A549 (cell line): Measurements from ENCODE around the gene ZNF79. TPM values are rescaled to one million over a fixed set of nuclear protein-coding genes. Genes with fewer than 3 reads are reported as not detected.

ENCODE experiments used
- ATAC-seq, 2 experiments: fragments of 200-7000 bp in 1 of 2; fragments of >200 bp in 1 of 2; cut with Nextera tagmentation in 1 of 2; cut with Tn5 transposase in 1 of 2; 3 replicates each; pipeline versions ENCODE4 v1.8.0 to v1.9.1; 2018 to 2020; ENCODE audit warnings: mild to moderate bottlenecking in 1 of 2, moderate library complexity in 1 of 2
- CTCF ChIA-PET: fragments of 300-600 bp; sonication (Branson Sonifier 250); formaldehyde crosslinking; extraction: SDS; loops from one replicate; lab custom pipeline; 2021; ENCODE audit warnings: antibody characterized with exemption, inconsistent platforms; lab: Yijun Ruan, JAX
- POLR2A ChIA-PET: fragments of 350-600 bp; formaldehyde crosslinking; extraction: SDS; loops from one replicate; lab custom pipeline; 2021; ENCODE audit warnings: antibody characterized with exemption, inconsistent platforms; lab: Yijun Ruan, JAX
- DNase-seq, 2 experiments: peaks; one replicate each; pipeline versions ENCODE4 v3.0.0 to v3.0.0-alpha.2; 2011 to 2016; ENCODE audit warnings: low read depth in 1 of 2, low spot score in 1 of 2
- FAIRE-seq: peaks from 2 replicates; lab custom pipeline; 2011; peaks lifted over from hg19 to GRCh38; lab: Jason Lieb, UNC
- H3K27ac ChIP-seq, 2 experiments: fragments of >200 bp; sonication (Bioruptor Twin); formaldehyde crosslinking; 3 replicates each; pipeline ENCODE4 v1.5.1; 2016 to 2017
- H3K4me1 ChIP-seq: fragments of >200 bp; sonication (Bioruptor Twin); formaldehyde crosslinking; 3 replicates; pipeline ENCODE4 v1.6.1; 2016
- H3K4me2 ChIP-seq: fragments of >200 bp; sonication (Bioruptor Twin); formaldehyde crosslinking; 3 replicates; pipeline ENCODE4 v1.6.1; 2016
- H3K4me3 ChIP-seq: fragments of >200 bp; sonication (Bioruptor Twin); formaldehyde crosslinking; 3 replicates; pipeline ENCODE4 v1.5.1; 2016
- H3K9me3 ChIP-seq: fragments of >200 bp; sonication (Bioruptor Twin); formaldehyde crosslinking; 3 replicates; pipeline ENCODE4 v1.6.1; 2016
- ATOH8 ChIP-seq: fragments of 250-450 bp; sonication (Bioruptor Pico); IDR thresholded peaks from 2 replicates; pipeline ENCODE4 v1.5.0; 2020; ENCODE audit warnings: low read depth, mild to moderate bottlenecking, moderate library complexity
- CBX2 ChIP-seq: fragments of 200-600 bp; sonication (generic); IDR thresholded peaks from 2 replicates; pipeline ENCODE4 v1.6.1; 2016; ENCODE audit warnings: low read depth, mild to moderate bottlenecking, borderline replicate concordance
- CHD2 ChIP-seq: fragments of 150-350 bp; IDR thresholded peaks from 2 replicates; pipeline ENCODE4 v1.6.1; 2014; ENCODE audit warnings: low read length; ENCODE audit not compliant: partially characterized antibody
- CHD4 ChIP-seq: fragments of 200-600 bp; sonication (generic); IDR thresholded peaks from 2 replicates; pipeline ENCODE4 v1.6.1; 2016; ENCODE audit warnings: antibody characterized with exemption, mild to moderate bottlenecking, borderline replicate concordance
- EHMT2 ChIP-seq: fragments of 200-600 bp; sonication (generic); IDR thresholded peaks from 2 replicates; pipeline ENCODE4 v1.6.1; 2016; ENCODE audit warnings: antibody characterized with exemption, low read depth, mild to moderate bottlenecking, moderate library complexity
- ESRRA ChIP-seq: fragments of 150-350 bp; IDR thresholded peaks from 2 replicates; pipeline ENCODE4 v1.6.1; 2014; ENCODE audit warnings: mild to moderate bottlenecking, low read length, borderline replicate concordance
- GATA3 ChIP-seq: IDR thresholded peaks from 2 replicates; pipeline ENCODE4 v1.6.1; 2012; ENCODE audit warnings: borderline replicate concordance
- HDAC2 ChIP-seq: fragments of 200-600 bp; sonication (generic); IDR thresholded peaks from 2 replicates; pipeline ENCODE4 v1.6.1; 2016
- HEYL ChIP-seq: fragments of 250-450 bp; sonication (Bioruptor Pico); IDR thresholded peaks from 2 replicates; pipeline ENCODE4 v1.8.0; 2021; ENCODE audit warnings: mild to moderate bottlenecking, moderate library complexity
- HOXB5 ChIP-seq: fragments of 250-450 bp; sonication (Bioruptor Pico); IDR thresholded peaks from 2 replicates; pipeline ENCODE4 v1.5.0; 2020; ENCODE audit warnings: mild to moderate bottlenecking, moderate library complexity
- KDM5A ChIP-seq: fragments of 200-600 bp; sonication (generic); IDR thresholded peaks from 2 replicates; pipeline ENCODE4 v1.6.1; 2016; ENCODE audit warnings: antibody characterized with exemption, mild to moderate bottlenecking
- MAFK ChIP-seq: fragments of 450-650 bp; IDR thresholded peaks from 2 replicates; pipeline ENCODE4 v1.6.1; 2014; ENCODE audit not compliant: partially characterized antibody
- NFE2L2 ChIP-seq: fragments of 150-350 bp; conservative IDR thresholded peaks from 2 replicates; pipeline ENCODE4 v1.6.1; 2014; ENCODE audit warnings: low read length
- NR3C1 ChIP-seq: fragments of >200 bp; sonication (Bioruptor Twin); formaldehyde crosslinking; IDR thresholded peaks from 3 replicates; pipeline ENCODE4 v1.6.1; 2017
- PHF8 ChIP-seq: fragments of 200-600 bp; sonication (generic); IDR thresholded peaks from 2 replicates; pipeline ENCODE4 v1.6.1; 2016; ENCODE audit warnings: low read depth, mild to moderate bottlenecking, antibody characterized with exemption, moderate library complexity, borderline replicate concordance
- POLR2A ChIP-seq: IDR thresholded peaks from 2 replicates; pipeline ENCODE4 v1.6.1; 2012; ENCODE audit warnings: mild to moderate bottlenecking, low read length
- RAD21 ChIP-seq, 2 experiments: fragments of >200 bp in 1 of 2; sonication (Bioruptor Twin) in 1 of 2; formaldehyde crosslinking in 1 of 2; IDR thresholded peaks in 1 of 2; conservative IDR thresholded peaks in 1 of 2; 2 replicates in 1 of 2; 3 replicates in 1 of 2; pipeline ENCODE4 v1.6.1; 2012 to 2018; ENCODE audit warnings: inconsistent platforms in 1 of 2
- RARB ChIP-seq: fragments of 250-450 bp; sonication (Bioruptor Pico); IDR thresholded peaks from 2 replicates; pipeline ENCODE4 v1.8.0; 2021; ENCODE audit warnings: mild to moderate bottlenecking, moderate library complexity
- RNF2 ChIP-seq: fragments of 200-600 bp; sonication (generic); IDR thresholded peaks from 2 replicates; pipeline ENCODE4 v1.6.1; 2016; ENCODE audit warnings: low read depth, mild to moderate bottlenecking, antibody characterized with exemption, moderate library complexity, borderline replicate concordance
- TP53 ChIP-seq: fragments of 250-450 bp; sonication (Bioruptor Pico); IDR thresholded peaks from 2 replicates; pipeline ENCODE4 v1.5.0; 2021; ENCODE audit warnings: mild to moderate bottlenecking, moderate library complexity
- USF2 ChIP-seq: fragments of 450-650 bp; IDR thresholded peaks from 2 replicates; pipeline ENCODE4 v1.6.1; 2014; ENCODE audit warnings: antibody characterized with exemption
- ZC3H11A ChIP-seq: fragments of 450-650 bp; IDR thresholded peaks from 2 replicates; pipeline ENCODE4 v1.6.1; 2014; ENCODE audit warnings: antibody characterized with exemption, mild to moderate bottlenecking
- ZFP36 ChIP-seq: fragments of 450-650 bp; IDR thresholded peaks from 2 replicates; pipeline ENCODE4 v1.6.1; 2014; ENCODE audit warnings: borderline replicate concordance; ENCODE audit not compliant: partially characterized antibody
- ZNF302 ChIP-seq: fragments of 250-450 bp; sonication (Bioruptor Pico); IDR thresholded peaks from 2 replicates; pipeline ENCODE4 v1.9.0; 2021; ENCODE audit warnings: inconsistent platforms, mild to moderate bottlenecking, moderate library complexity
- WGBS: methylation state at CpG from one replicate; pipeline ENCODE4 v1.1.6; 2017; ENCODE audit errors: missing lambda C conversion rate; 5-methylcytosine and 5-hydroxymethylcytosine counted together
- polyA plus RNA-seq, 4 experiments: library from polyadenylated mRNA; depleted of rRNA in 3 of 4; stranded (reverse); fragments of >200 nt; fragmentation: RNase III in 1 of 4; extraction: RNeasy Plus Mini Kit Qiagen cat#74134 plus additional on column Dnase treatment in 1 of 4; gene quantifications; 2 replicates in 3 of 4; 3 replicates in 1 of 4; pipeline ENCODE4 v1.2.3, GENCODE V29; 2011 to 2017
- TF ChIP-seq, protein P1 (sequence below): fragments of 250-450 bp; sonication (Bioruptor Pico); IDR thresholded peaks from 2 replicates; pipeline ENCODE4 v1.5.0; 2021; ENCODE audit warnings: mild to moderate bottlenecking, moderate library complexity, borderline replicate concordance
- TF ChIP-seq, protein P2 (sequence below): fragments of 200-600 bp; sonication (generic); IDR thresholded peaks from 2 replicates; pipeline ENCODE4 v1.6.1; 2016; ENCODE audit warnings: antibody characterized with exemption, mild to moderate bottlenecking, moderate library complexity
- TF ChIP-seq, protein P3 (sequence below): fragments of >200 bp; sonication (Bioruptor Twin); formaldehyde crosslinking; IDR thresholded peaks from 2 replicates; pipeline ENCODE4 v1.6.1; 2016
- TF ChIP-seq, protein P4 (sequence below): fragments of 150-350 bp; IDR thresholded peaks from 2 replicates; pipeline ENCODE4 v1.6.1; 2014; ENCODE audit warnings: low read depth, mild to moderate bottlenecking, low read length

The ZNF79 gene
- polyA plus RNA-seq, 2 of the 4 experiments (the other 2 are of a cell fraction) = 4.9 to 5.7 TPM

DNA sequence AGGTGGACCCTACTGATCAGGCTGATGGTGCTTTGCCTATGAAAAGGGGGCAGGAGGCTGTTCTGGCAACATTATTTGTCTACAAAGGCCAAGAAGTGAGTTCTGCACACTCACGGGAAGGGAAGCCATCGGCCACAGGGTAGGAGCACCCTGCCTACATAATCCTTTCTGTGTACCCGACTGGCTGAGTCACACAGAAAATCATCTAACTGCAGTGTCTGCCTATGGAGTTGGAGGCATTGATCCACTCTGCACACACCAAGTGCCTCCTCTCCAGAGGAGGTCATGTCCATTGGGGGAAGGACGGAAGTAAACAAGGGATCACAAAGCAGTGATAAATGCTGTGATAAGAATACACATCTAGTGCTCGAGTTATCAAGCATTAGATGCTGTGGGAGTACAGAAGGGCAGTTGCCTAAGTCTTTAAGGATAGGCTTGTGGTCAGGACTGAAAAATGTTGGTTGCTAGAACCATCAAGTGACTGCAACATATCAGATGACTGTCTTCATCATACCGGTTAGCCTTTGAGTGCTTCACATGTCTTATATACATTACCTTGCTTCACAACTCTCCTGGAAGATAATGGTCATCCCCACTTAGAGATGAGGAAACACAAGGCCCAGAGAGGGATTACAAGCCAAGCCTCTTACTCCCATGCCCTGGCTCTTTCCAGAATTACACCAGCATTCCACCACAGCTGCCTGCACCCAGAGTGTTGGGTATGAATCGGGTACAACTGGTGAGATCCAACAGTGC, 28.5 kb upstream of the ZNF79 start (continued):
- TF ChIP-seq, protein P1, sequence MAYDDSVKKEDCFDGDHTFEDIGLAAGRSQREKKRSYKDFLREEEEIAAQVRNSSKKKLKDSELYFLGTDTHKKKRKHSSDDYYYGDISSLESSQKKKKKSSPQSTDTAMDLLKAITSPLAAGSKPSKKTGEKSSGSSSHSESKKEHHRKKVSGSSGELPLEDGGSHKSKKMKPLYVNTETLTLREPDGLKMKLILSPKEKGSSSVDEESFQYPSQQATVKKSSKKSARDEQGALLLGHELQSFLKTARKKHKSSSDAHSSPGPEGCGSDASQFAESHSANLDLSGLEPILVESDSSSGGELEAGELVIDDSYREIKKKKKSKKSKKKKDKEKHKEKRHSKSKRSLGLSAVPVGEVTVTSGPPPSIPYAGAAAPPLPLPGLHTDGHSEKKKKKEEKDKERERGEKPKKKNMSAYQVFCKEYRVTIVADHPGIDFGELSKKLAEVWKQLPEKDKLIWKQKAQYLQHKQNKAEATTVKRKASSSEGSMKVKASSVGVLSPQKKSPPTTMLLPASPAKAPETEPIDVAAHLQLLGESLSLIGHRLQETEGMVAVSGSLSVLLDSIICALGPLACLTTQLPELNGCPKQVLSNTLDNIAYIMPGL (CRISPR knock-in tag) = no peak
- TF ChIP-seq RNF2 (no peak), HEYL (CRISPR knock-in tag) (no peak), CBX2 (no peak), HOXB5 (no peak), ZC3H11A (no peak), USF2 (no peak), RAD21 (conservative IDR thresholded peaks at IDR 0.05 in 1 of 2, IDR thresholded peaks at IDR 0.05 in 1 of 2) (no peak)

- H3K4me2 ChIP-seq = peak overlapping the region; percentile 83
- no peak for FAIRE-seq
- no peaks in the 10 kb centered on the region for H3K9me3 ChIP-seq
- POLR2A ChIA-PET = interaction anchor here (0.5 to 2.2 kb wide), 12 partner anchors 8 to 520 kb away, joined by 3 to 25 read pairs (median 5); partner anchors contain the start of genes LRSAM1, RALGPS1, RPL12 and ZNF79
- no peak for DNase-seq
- WGBS = 4% methylated on average over 12 of the region's 27 CpGs
- peak; percentile 55 for ATAC-seq
- peak overlapping the region; percentile 48 for H3K4me3 ChIP-seq
- peaks cover 6% of the 10 kb centered on the region; the same call in 1 of the 3 replicates for H3K4me1 ChIP-seq
- peak overlapping the region; percentile 41 to 80; a peak in 5 of 6 replicates for H3K27ac ChIP-seq
- CTCF ChIA-PET = interaction anchor here (0.8 to 6.6 kb wide), 25 partner anchors 11 to 455 kb away, joined by 3 to 33 read pairs (median 7); no protein-coding TSS in a partner anchor
- TF ChIP-seq ZC3H11A (no peak), PHF8 (no peak), MAFK (no peak), RAD21 (conservative IDR thresholded peaks at IDR 0.05 in 1 of 2, IDR thresholded peaks at IDR 0.05 in 1 of 2) (0 out of 5 replicates have a peak, but pooled peaks of 1 of the 2 experiments have one; percentile 13), TP53 (no peak), ZFP36 (no peak), NFE2L2 (no peak), RARB (CRISPR knock-in tag) (no peak), ATOH8 (CRISPR knock-in tag) (no peak), CBX2 (no peak), POLR2A (no peak), ZNF302 (CRISPR knock-in tag) (no peak), ESRRA (no peak), EHMT2 (no peak), HDAC2 (no peak), GATA3 (no peak), CHD2 (no peak), CHD4 (no peak), RNF2 (no peak), KDM5A (no peak), NR3C1 (no peak)
- TF ChIP-seq, protein P2, sequence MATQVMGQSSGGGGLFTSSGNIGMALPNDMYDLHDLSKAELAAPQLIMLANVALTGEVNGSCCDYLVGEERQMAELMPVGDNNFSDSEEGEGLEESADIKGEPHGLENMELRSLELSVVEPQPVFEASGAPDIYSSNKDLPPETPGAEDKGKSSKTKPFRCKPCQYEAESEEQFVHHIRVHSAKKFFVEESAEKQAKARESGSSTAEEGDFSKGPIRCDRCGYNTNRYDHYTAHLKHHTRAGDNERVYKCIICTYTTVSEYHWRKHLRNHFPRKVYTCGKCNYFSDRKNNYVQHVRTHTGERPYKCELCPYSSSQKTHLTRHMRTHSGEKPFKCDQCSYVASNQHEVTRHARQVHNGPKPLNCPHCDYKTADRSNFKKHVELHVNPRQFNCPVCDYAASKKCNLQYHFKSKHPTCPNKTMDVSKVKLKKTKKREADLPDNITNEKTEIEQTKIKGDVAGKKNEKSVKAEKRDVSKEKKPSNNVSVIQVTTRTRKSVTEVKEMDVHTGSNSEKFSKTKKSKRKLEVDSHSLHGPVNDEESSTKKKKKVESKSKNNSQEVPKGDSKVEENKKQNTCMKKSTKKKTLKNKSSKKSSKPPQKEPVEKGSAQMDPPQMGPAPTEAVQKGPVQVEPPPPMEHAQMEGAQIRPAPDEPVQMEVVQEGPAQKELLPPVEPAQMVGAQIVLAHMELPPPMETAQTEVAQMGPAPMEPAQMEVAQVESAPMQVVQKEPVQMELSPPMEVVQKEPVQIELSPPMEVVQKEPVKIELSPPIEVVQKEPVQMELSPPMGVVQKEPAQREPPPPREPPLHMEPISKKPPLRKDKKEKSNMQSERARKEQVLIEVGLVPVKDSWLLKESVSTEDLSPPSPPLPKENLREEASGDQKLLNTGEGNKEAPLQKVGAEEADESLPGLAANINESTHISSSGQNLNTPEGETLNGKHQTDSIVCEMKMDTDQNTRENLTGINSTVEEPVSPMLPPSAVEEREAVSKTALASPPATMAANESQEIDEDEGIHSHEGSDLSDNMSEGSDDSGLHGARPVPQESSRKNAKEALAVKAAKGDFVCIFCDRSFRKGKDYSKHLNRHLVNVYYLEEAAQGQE = no peak
- TF ChIP-seq, protein P3, sequence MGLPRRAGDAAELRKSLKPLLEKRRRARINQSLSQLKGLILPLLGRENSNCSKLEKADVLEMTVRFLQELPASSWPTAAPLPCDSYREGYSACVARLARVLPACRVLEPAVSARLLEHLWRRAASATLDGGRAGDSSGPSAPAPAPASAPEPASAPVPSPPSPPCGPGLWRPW = no peak
- TF ChIP-seq, protein P4, sequence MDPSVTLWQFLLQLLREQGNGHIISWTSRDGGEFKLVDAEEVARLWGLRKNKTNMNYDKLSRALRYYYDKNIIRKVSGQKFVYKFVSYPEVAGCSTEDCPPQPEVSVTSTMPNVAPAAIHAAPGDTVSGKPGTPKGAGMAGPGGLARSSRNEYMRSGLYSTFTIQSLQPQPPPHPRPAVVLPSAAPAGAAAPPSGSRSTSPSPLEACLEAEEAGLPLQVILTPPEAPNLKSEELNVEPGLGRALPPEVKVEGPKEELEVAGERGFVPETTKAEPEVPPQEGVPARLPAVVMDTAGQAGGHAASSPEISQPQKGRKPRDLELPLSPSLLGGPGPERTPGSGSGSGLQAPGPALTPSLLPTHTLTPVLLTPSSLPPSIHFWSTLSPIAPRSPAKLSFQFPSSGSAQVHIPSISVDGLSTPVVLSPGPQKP = no peak
Observed at GRCh38 chr9:127396253-127396807, 27.9 kb upstream of the ZNF79 start.
